ENCODE results near the gene WBP2. TPM values are rescaled to one million over a fixed set of nuclear protein-coding genes. Genes with fewer than 3 reads are reported as not detected.

WBP2 gene
- total RNA-seq, 3 donors from 2014 or later = 99.1 to 114 (median 99.8) TPM

- intact Hi-C loops (cut with DNase I, micrococcal nuclease) = no loop called here
- H3K36me3 ChIP-seq (ENCODE audit: low read depth) = no peaks in the 10 kb centered on the region
- H3K4me3 ChIP-seq = no peak overlapping the region
- no peaks in the 10 kb centered on the region for H3K9me3 ChIP-seq
- no peak for DNase-seq
- no peak for ATAC-seq
- H3K4me1 ChIP-seq (ENCODE audit: low read depth) = peaks cover 4% of the 10 kb centered on the region
- TF ChIP-seq CTCF (IDR thresholded peaks at IDR 0.05) = no peak
Measured at GRCh38 chr17:75834928-75835653, 20.0 kb downstream of the WBP2 start.

- no peaks in the 10 kb centered on the region for H3K9me3 ChIP-seq
- H3K36me3 ChIP-seq (ENCODE audit: low read depth) = no peaks in the 10 kb centered on the region
- DNase-seq = no peak
- TF ChIP-seq CTCF (IDR thresholded peaks at IDR 0.05) = no peak
- no peak overlapping the region for H3K4me3 ChIP-seq
- H3K4me1 ChIP-seq (ENCODE audit: low read depth) = peaks cover 4% of the 10 kb centered on the region
- ATAC-seq = no peak
- intact Hi-C loops (cut with DNase I, micrococcal nuclease) = no loop called here
Measured at GRCh38 chr17:75834279-75834920, 20.7 kb downstream of the WBP2 start.

GRCh38 chr17:75832652-75833400 is 22.3 kb downstream of the WBP2 start:
- Histone ChIP-seq H3K4me1 (ENCODE audit: low read depth) (peaks cover 5% of the 10 kb centered on the region), H3K9me3 (no peaks in the 10 kb centered on the region), H3K36me3 (ENCODE audit: low read depth) (no peaks in the 10 kb centered on the region), H3K4me3 (no peak overlapping the region)
- DNase-seq = peak in 1 of 3 donors; percentile 60
- ATAC-seq = peak; percentile 11
- intact Hi-C loops (cut with DNase I, micrococcal nuclease) = no loop called here
- no peak for TF ChIP-seq CTCF (IDR thresholded peaks at IDR 0.05)

GRCh38 chr17:75832164-75832651 is 22.9 kb downstream of the WBP2 start:
- intact Hi-C loops (cut with DNase I, micrococcal nuclease) = no loop called here
- H3K4me3 ChIP-seq = no peak overlapping the region
- no peaks in the 10 kb centered on the region for H3K9me3 ChIP-seq
- peak in 2 of 3 donors; percentile 48 to 66 for DNase-seq
- no peaks in the 10 kb centered on the region for H3K36me3 ChIP-seq (ENCODE audit: low read depth)
- ATAC-seq = peak; percentile 25
- no peak for TF ChIP-seq CTCF (IDR thresholded peaks at IDR 0.05)
- H3K4me1 ChIP-seq (ENCODE audit: low read depth) = peaks cover 12% of the 10 kb centered on the region

- ATAC-seq (peak; percentile 63), DNase-seq (peak in 2 of 3 donors; percentile 73 to 76)
- Histone ChIP-seq H3K4me1 (ENCODE audit: low read depth) (peaks cover 12% of the 10 kb centered on the region), H3K36me3 (ENCODE audit: low read depth) (no peaks in the 10 kb centered on the region), H3K9me3 (no peaks in the 10 kb centered on the region), H3K4me3 (no peak overlapping the region)
- TF ChIP-seq CTCF (IDR thresholded peaks at IDR 0.05) = no peak
- intact Hi-C loops (cut with DNase I, micrococcal nuclease) = no loop called here
Measured at GRCh38 chr17:75831032-75831571, 24.0 kb downstream of the WBP2 start.

Data from mucosa of descending colon (tissue), 3 donors.